PC-9 (cell line): ENCODE results near the gene MMP24OS.

Experiments used
- CTCF ChIP-seq: fragments of 200-600 bp; sonication (generic); conservative IDR thresholded peaks from 2 replicates; pipeline ENCODE4 v1.6.1; 2017; ENCODE audit warnings: mixed run types, antibody characterized with exemption, mild to moderate bottlenecking, moderate library complexity
- EZH2 ChIP-seq: fragments of 200-600 bp; sonication (generic); IDR thresholded peaks from 2 replicates; pipeline ENCODE4 v1.8.0; 2017; ENCODE audit warnings: antibody characterized with exemption, low read depth

GRCh38 chr20:35286899-35287508 is 9.1 kb upstream of the MMP24OS start:
- no peak for TF ChIP-seq CTCF
- no peak for TF ChIP-seq EZH2
